GM18517 (cell line): ENCODE measurements around the gene KRTAP10-7.
"Not testable (repeated sequence)": the region's sequence is repeated elsewhere in the genome, so short reads cannot be mapped to it uniquely, and the experiment has no call there.

Experiments
- ATAC-seq: cut with Tn5 transposase; IDR thresholded peaks from one replicate; pipeline ENCODE4 v1.9.1; 2021; ENCODE audit warnings: mild to moderate bottlenecking, moderate library complexity; ENCODE audit not compliant: unreplicated experiment

KRTAP10-7 gene

GRCh38 chr21:44628707-44629391 is 28.5 kb downstream of the KRTAP10-7 start:
- ATAC-seq: no peak

- ATAC-seq: no peak
Observed at GRCh38 chr21:44630440-44630839, 30.0 kb downstream of the KRTAP10-7 start.

- ATAC-seq: no peak
Observed at GRCh38 chr21:44632067-44632466, 31.7 kb downstream of the KRTAP10-7 start.

- no peak for ATAC-seq
Observed at GRCh38 chr21:44636209-44637017, 36.0 kb downstream of the KRTAP10-7 start.

GRCh38 chr21:44637018-44637850 is 36.8 kb downstream of the KRTAP10-7 start, which contains the start of gene KRTAP10-10:
Gene KRTAP10-10 (plus strand): TSS chr21:44637356. CDS start chr21:44637418, 62 bp downstream.
- no peak for ATAC-seq

GRCh38 chr21:44637851-44638348 is 37.5 kb downstream of the KRTAP10-7 start:
- not testable (repeated sequence) for ATAC-seq

- ATAC-seq: not testable (repeated sequence)
Observed at GRCh38 chr21:44638506-44639330, 38.3 kb downstream of the KRTAP10-7 start.

GRCh38 chr21:44639331-44639655 is 38.9 kb downstream of the KRTAP10-7 start:
- ATAC-seq: no peak

GRCh38 chr21:44640761-44641160 is 40.4 kb downstream of the KRTAP10-7 start:
- ATAC-seq: no peak

- ATAC-seq: no peak
Observed at GRCh38 chr21:44643741-44644310, 43.4 kb downstream of the KRTAP10-7 start.

- no peak for ATAC-seq
Observed at GRCh38 chr21:44644878-44645277, 44.5 kb downstream of the KRTAP10-7 start.

- ATAC-seq: not testable (repeated sequence)
Observed at GRCh38 chr21:44646366-44647221, 46.2 kb downstream of the KRTAP10-7 start, which contains the start of gene KRTAP10-11. Gene KRTAP10-11 (plus strand): TSS chr21:44646414. CDS start chr21:44646459, 45 bp downstream.

- ATAC-seq: no peak
Observed at GRCh38 chr21:44647222-44647552, 46.8 kb downstream of the KRTAP10-7 start.

- ATAC-seq: no peak
Observed at GRCh38 chr21:44648557-44649311, 48.3 kb downstream of the KRTAP10-7 start.

GRCh38 chr21:44649521-44650100 is 49.2 kb downstream of the KRTAP10-7 start:
- ATAC-seq: no peak

GRCh38 chr21:44650265-44650972 is 50.0 kb downstream of the KRTAP10-7 start:
- no peak for ATAC-seq

GRCh38 chr21:44650973-44651675 is 50.7 kb downstream of the KRTAP10-7 start:
- ATAC-seq: no peak
